Measurements from ENCODE around the gene PPP1R7. TPM values are rescaled to one million over a fixed set of nuclear protein-coding genes. Genes with fewer than 3 reads are reported as not detected.

Gene PPP1R7
- total RNA-seq, 1 donor from 2014 or later = 52.9 TPM

- no peaks in the 10 kb centered on the region for H3K36me3 ChIP-seq
- peaks cover 7% of the 10 kb centered on the region for H3K27me3 Mint-ChIP-seq (ENCODE audit: insufficient read depth, low read depth)
- no peak overlapping the region for H3K4me3 Mint-ChIP-seq
- no peak for DNase-seq (ENCODE audit: low spot score)
- no peak overlapping the region for H3K27ac Mint-ChIP-seq
- no peaks in the 10 kb centered on the region for H3K9me3 Mint-ChIP-seq
- no peak overlapping the region for H3K4me2 ChIP-seq
- peaks cover 22% of the 10 kb centered on the region for H3K4me1 Mint-ChIP-seq
- peaks cover 7% of the 10 kb centered on the region for H3K4me1 ChIP-seq
- H3K4me3 ChIP-seq = no peak overlapping the region
- H2AFZ ChIP-seq (replicated peaks) = no peak overlapping the region
- H3K27ac ChIP-seq = no peak overlapping the region
- peaks cover 10% of the 10 kb centered on the region for H3F3A ChIP-seq (ENCODE audit: low read depth)
- H3K36me3 Mint-ChIP-seq = peaks cover 34% of the 10 kb centered on the region
- TF ChIP-seq EZH2 (IDR thresholded peaks at IDR 0.05) (no peak), CTCF (IDR thresholded peaks at IDR 0.05) (no peak)
- H3K9me3 ChIP-seq (ENCODE audit: low read depth) = no peaks in the 10 kb centered on the region
- no peaks in the 10 kb centered on the region for H3K27me3 ChIP-seq
- H3K79me2 ChIP-seq (ENCODE audit: low read depth) = no peaks in the 10 kb centered on the region
- H3K9ac ChIP-seq = no peak overlapping the region
- peaks cover 6% of the 10 kb centered on the region for H4K20me1 ChIP-seq (ENCODE audit: low read depth)
Observed at GRCh38 chr2:241228860-241229516, 78.7 kb downstream of the PPP1R7 start.

GRCh38 chr2:241229563-241230401, 79.5 kb downstream of the PPP1R7 start:
- Histone ChIP-seq H3K27me3 (no peaks in the 10 kb centered on the region), H4K20me1 (ENCODE audit: low read depth) (peaks cover 7% of the 10 kb centered on the region), H3K4me2 (no peak overlapping the region), H3K36me3 (no peaks in the 10 kb centered on the region), H3K79me2 (ENCODE audit: low read depth) (no peaks in the 10 kb centered on the region), H3K27ac (no peak overlapping the region), H3F3A (ENCODE audit: low read depth) (peaks cover 2% of the 10 kb centered on the region), H3K4me1 (no peaks in the 10 kb centered on the region), H3K4me3 (no peak overlapping the region), H3K9ac (no peak overlapping the region), H3K9me3 (ENCODE audit: low read depth) (no peaks in the 10 kb centered on the region), H2AFZ (replicated peaks) (no peak overlapping the region)
- no peak overlapping the region for H3K27ac Mint-ChIP-seq
- TF ChIP-seq EZH2 (IDR thresholded peaks at IDR 0.05) = no peak
- TF ChIP-seq EZH2phosphoT487 (IDR thresholded peaks at IDR 0.05) = no peak
- no peak for TF ChIP-seq CTCF (IDR thresholded peaks at IDR 0.05)
- peaks cover 14% of the 10 kb centered on the region for H3K4me1 Mint-ChIP-seq
- H3K36me3 Mint-ChIP-seq = peaks cover 41% of the 10 kb centered on the region
- no peak overlapping the region for H3K4me3 Mint-ChIP-seq
- H3K9me3 Mint-ChIP-seq = no peaks in the 10 kb centered on the region
- H3K27me3 Mint-ChIP-seq (ENCODE audit: insufficient read depth, low read depth) = peaks cover 10% of the 10 kb centered on the region
- no peak for DNase-seq (ENCODE audit: low spot score)

- H3K27ac ChIP-seq = no peak overlapping the region
- Mint-ChIP-seq H3K4me3 (no peak overlapping the region), H3K36me3 (peaks cover 42% of the 10 kb centered on the region), H3K27ac (no peak overlapping the region), H3K27me3 (ENCODE audit: insufficient read depth, low read depth) (peaks cover 10% of the 10 kb centered on the region), H3K9me3 (no peaks in the 10 kb centered on the region), H3K4me1 (peaks cover 11% of the 10 kb centered on the region)
- no peaks in the 10 kb centered on the region for H3K9me3 ChIP-seq (ENCODE audit: low read depth)
- peaks cover 9% of the 10 kb centered on the region for H4K20me1 ChIP-seq (ENCODE audit: low read depth)
- no peaks in the 10 kb centered on the region for H3K79me2 ChIP-seq (ENCODE audit: low read depth)
- H3K27me3 ChIP-seq = no peaks in the 10 kb centered on the region
- DNase-seq (ENCODE audit: low spot score) = no peak
- no peaks in the 10 kb centered on the region for H3F3A ChIP-seq (ENCODE audit: low read depth)
- no peak overlapping the region for H2AFZ ChIP-seq (replicated peaks)
- no peak overlapping the region for H3K4me3 ChIP-seq
- no peak for TF ChIP-seq EZH2 (IDR thresholded peaks at IDR 0.05)
- no peak for TF ChIP-seq CTCF (IDR thresholded peaks at IDR 0.05)
- TF ChIP-seq EZH2phosphoT487 (IDR thresholded peaks at IDR 0.05) = no peak
- H3K4me1 ChIP-seq = no peaks in the 10 kb centered on the region
- no peak overlapping the region for H3K9ac ChIP-seq
- no peak overlapping the region for H3K4me2 ChIP-seq
- H3K36me3 ChIP-seq = no peaks in the 10 kb centered on the region
Observed at GRCh38 chr2:241230435-241230834, 80.2 kb downstream of the PPP1R7 start.

All from neural progenitor cell (in vitro differentiated cells).